HL-60 (cell line): Measurements from ENCODE around the gene POFUT1.

ENCODE experiments used
- GABPA ChIP-seq: IDR thresholded peaks from 2 replicates; pipeline ENCODE4 v1.6.1; 2012; ENCODE audit warnings: low read depth
- POLR2AphosphoS5 ChIP-seq: IDR thresholded peaks from 2 replicates; pipeline ENCODE4 v1.6.1; 2012; ENCODE audit warnings: low read depth
- TF ChIP-seq, protein P1 (sequence below): IDR thresholded peaks from 2 replicates; pipeline ENCODE4 v1.6.1; 2012; ENCODE audit warnings: low read depth; ENCODE audit not compliant: insufficient replicate concordance
- TF ChIP-seq, protein P2 (sequence below): IDR thresholded peaks from one replicate; pipeline ENCODE4 v1.5.1; 2011; ENCODE audit warnings: low read length, control low read depth, inconsistent platforms; ENCODE audit not compliant: insufficient read depth

DNA sequence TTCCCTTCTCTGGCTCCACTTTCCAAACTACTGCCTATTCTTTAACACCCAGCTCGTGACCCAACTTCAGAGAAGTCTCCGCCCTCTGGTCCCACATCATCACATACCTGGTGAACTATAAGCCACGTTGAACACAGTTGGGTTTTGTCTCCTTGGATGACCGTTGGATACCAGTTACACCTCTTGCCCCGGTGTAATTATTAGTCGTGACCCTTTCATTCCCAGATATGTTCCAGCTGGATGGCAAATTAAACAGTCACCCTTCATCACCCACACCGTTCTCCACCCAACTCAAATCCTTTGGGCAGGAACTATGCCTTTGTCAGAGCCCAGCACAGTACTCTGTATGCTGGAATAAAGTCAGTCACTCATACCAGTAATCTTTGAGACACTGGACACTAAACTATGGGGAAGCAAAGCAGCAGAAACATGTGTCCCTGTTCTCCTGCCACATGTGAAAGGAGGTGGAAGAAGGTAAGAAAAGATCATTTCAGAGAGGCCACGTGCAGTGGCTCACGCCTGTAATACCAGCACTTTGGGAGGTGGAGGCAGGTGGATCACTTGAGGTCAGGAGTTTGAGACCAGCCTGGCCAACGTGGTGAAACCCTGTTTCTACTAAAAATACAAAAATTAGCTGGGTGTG lies 22.6 kb upstream of the POFUT1 start:
- TF ChIP-seq, protein P1, sequence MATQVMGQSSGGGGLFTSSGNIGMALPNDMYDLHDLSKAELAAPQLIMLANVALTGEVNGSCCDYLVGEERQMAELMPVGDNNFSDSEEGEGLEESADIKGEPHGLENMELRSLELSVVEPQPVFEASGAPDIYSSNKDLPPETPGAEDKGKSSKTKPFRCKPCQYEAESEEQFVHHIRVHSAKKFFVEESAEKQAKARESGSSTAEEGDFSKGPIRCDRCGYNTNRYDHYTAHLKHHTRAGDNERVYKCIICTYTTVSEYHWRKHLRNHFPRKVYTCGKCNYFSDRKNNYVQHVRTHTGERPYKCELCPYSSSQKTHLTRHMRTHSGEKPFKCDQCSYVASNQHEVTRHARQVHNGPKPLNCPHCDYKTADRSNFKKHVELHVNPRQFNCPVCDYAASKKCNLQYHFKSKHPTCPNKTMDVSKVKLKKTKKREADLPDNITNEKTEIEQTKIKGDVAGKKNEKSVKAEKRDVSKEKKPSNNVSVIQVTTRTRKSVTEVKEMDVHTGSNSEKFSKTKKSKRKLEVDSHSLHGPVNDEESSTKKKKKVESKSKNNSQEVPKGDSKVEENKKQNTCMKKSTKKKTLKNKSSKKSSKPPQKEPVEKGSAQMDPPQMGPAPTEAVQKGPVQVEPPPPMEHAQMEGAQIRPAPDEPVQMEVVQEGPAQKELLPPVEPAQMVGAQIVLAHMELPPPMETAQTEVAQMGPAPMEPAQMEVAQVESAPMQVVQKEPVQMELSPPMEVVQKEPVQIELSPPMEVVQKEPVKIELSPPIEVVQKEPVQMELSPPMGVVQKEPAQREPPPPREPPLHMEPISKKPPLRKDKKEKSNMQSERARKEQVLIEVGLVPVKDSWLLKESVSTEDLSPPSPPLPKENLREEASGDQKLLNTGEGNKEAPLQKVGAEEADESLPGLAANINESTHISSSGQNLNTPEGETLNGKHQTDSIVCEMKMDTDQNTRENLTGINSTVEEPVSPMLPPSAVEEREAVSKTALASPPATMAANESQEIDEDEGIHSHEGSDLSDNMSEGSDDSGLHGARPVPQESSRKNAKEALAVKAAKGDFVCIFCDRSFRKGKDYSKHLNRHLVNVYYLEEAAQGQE, result no peak
- TF ChIP-seq GABPA (no peak), POLR2AphosphoS5 (no peak)
- TF ChIP-seq, protein P2, sequence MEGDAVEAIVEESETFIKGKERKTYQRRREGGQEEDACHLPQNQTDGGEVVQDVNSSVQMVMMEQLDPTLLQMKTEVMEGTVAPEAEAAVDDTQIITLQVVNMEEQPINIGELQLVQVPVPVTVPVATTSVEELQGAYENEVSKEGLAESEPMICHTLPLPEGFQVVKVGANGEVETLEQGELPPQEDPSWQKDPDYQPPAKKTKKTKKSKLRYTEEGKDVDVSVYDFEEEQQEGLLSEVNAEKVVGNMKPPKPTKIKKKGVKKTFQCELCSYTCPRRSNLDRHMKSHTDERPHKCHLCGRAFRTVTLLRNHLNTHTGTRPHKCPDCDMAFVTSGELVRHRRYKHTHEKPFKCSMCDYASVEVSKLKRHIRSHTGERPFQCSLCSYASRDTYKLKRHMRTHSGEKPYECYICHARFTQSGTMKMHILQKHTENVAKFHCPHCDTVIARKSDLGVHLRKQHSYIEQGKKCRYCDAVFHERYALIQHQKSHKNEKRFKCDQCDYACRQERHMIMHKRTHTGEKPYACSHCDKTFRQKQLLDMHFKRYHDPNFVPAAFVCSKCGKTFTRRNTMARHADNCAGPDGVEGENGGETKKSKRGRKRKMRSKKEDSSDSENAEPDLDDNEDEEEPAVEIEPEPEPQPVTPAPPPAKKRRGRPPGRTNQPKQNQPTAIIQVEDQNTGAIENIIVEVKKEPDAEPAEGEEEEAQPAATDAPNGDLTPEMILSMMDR, result no peak
